ENCODE measurements around the gene COQ4.
A peak's percentile ranks its signal among the peaks of the same experiment; 100 is the strongest.
"Not testable (repeated sequence)": the region's sequence is repeated elsewhere in the genome, so short reads cannot be mapped to it uniquely, and the experiment has no call there.

COQ4 gene

DNA sequence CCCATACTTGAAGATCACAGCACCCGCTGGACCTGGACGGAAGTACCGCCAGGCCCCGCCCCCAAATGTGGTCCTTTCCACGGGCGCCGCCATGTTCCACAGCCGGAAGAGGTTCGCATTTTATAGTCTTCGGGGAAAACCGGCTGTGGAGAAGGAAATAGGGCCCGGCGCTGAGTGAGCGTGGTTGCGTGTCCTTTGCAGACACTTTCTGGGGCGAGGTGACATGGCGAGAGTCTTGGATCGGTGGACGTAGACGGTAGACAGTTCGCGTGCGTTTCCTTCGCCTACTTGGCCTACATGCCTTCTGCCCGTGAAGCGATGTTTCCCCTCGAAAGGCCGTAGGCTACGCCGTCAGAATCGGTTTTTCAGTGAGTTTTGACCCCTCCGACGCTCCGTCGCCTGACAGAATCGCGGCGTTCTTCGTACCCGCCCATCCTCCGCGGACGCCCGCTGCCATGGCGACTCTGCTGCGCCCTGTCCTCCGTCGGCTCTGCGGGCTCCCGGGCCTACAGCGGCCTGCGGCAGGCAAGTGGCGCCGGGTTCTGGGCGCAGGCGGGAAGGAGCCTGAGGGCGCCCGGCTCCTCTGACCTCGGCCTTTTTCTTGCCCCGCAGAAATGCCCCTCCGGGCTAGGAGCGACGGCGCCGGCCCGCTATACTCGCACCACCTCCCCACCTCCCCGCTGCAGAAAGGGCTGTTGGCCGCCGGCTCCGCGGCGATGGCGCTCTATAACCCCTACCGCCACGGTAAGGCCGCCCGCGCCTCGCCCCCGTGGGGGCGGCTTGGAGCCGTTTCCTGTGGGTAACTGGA, at the start of gene COQ4, which contains the start of gene TRUB2:
Gene COQ4, plus strand, starts transcription at position 436 of the 808 bp plus-strand sequence. Its CDS starts 20 bp downstream, at position 456.
Gene TRUB2, minus strand, starts transcription at position 44 of the 808 bp plus-strand sequence. Its CDS starts 39 bp downstream, at position 5.
- peak; percentile 97 for DNase-seq

DNA sequence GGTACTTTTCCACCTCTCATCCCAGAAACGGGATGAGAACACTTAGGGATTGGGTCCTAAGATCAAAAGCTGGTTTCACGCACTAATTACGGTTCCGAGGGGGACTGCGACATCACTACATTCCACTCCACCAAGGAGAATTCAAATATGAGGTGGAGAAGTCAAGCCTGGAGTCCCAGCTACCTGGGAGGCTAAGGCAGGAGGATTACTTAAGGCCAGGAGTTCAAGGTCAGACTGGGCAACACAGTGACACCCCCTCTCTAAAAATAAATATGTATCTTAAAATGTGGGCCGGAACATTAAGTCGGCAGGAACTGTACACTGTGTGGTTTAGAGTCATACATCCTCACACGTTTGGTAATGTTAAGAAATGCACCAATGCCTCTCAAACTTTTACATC, 48.4 kb upstream of the COQ4 start:
- DNase-seq: no peak

DNA sequence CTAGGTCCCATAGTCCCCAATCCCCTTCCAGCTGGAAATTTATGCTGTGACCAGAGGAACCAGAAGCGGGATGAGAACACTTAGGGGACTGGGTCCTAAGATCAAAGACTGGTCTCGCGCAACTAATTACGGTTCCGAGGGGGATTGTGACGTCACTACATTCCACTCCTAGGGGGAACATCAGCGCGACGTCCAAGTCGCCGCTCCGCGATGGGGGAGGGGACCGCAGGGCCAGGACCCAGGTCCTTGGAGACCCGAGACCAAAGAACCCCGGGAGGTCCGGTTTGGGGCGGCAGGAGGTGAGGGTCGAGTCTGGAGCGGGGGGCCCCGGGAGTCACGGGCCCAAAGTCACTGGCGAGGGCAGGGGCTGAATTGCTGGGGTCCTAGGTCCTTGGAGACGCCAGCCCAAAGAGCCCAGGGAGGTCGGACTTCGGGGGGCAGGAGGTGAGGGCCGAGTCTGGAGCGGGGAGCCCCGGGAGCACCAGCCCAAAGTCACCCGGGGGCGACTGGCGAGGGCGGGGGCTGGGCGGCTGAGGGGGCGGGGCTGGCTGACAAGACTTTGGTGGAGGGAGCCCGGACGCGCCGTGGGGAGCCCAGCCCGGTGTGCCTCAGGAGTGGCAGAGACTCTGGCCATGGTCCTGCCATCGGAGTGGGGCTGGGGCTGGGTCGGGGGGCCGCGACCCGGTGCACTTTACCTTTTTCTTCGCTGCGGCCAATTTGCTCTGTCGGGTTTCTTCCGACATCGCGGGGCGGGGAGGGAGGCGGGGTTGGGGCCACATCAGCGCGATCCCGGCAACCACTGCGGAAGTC, 47.2 kb upstream of the COQ4 start, which contains the start of gene GOLGA2:
Gene GOLGA2, minus strand, starts transcription at position 810 of the 810 bp plus-strand sequence. Its CDS starts 31 bp downstream, at position 779.
- DNase-seq: no peak

DNA sequence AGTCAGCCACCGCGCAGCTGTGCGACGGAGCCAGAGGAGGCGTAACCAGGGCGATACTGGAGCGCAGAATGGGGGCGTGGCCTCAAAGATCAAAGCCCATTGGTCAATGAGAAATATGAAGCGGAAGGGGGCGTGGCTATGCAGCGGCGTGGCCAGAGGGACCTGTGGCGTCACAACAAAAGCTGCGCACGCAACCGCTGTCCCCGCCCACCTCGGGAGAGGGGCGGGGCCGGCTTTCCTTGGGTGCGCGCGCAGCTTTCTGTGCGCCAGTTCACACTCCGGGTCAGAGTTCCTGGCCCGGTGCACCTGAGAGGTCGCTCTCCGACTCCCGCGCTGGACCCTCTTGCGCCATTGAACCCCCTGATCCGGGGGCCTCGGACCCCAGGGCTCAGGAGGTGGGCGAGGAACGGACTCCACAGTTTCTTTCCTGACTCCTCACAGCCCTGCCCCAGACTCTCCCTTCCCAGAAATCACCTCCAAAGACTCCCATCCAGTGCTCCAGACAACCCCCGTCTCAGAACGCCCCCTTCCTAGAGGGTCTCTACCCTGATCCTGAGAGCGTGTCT, 46.5 kb upstream of the COQ4 start, which contains the start of gene SWI5:
Gene SWI5, plus strand, starts transcription at position 269 of the 566 bp plus-strand sequence.
- DNase-seq: peak; percentile 100

DNA sequence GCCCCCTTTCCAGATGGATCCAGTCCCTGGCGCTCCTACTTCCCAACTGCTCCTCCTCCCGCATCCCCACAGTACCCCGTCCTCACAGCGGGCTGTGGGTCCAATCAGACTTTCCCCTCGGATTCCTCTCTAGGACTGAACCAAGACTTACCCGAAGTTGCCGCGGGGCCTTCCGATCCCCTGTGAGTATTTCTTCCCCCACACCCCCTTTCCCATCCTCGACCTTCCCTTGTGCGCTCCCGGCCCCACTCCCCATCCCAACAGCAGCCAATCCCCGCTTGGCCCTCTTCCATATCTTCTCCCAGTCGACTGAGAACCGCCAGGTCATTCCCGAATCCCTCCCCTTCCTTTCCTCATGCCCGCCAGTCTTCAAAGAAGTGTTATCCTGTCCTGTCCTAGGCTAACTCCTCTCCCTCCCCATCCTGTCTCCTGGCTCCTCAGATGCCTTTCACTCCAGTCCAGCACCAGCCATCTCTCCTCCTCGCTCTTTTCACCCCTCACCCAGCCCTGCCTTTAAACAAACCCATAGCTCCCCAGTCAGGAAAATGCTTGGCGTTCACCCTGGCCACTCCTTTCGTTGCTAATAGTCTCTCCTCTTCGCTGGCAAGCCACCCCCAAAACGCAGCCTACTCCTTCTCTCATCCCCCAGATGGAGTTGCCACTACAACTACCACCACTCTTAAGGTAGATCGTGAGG, 45.9 kb upstream of the COQ4 start:
- DNase-seq: peak; percentile 22

DNA sequence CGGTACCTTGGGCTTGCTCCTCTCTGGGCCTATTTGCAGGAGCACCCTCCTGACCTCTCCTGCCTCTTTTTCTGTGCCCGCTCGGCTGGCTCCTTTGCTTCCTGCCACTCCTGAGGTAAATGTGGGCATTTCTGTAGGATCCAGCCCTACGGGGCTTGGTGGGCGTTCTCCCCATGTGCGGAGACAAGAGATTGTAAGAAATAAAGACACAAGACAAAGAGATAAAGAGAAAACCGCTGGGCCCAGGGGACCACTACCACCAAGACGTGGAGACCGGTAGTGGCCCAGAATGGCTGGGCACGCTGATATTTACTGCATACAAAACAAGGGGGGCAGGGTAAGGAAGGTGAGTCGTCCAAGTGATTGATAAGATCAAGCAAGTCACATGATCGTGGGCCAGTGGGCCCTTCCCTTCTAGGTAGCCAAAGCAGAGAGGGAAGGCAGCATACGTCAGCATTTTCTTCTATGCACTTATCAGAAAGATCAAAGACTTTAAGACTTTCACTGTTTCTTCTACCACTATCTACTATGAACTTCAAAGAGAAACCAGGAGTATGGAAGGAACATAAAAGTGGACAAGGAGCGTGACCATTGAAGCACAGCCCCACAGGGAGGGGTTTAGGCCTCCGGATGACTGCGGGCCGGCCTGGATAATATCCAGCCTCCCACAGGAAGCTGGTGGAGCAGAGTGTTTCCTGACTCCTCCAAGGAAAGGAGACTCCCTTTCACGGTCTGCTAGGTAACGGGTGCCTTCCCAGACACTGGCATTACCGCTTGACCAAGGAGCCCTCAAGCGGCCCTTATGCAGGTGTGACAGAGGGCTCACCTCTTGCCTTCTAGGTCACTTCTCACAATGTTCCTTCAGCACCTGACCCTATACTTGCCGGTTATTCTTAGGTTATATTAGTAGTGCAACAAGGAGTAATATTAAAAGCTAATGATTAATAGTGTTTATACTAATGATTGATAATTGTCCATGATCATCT, 43.3 kb upstream of the COQ4 start:
- DNase-seq: not testable (repeated sequence)

DNA sequence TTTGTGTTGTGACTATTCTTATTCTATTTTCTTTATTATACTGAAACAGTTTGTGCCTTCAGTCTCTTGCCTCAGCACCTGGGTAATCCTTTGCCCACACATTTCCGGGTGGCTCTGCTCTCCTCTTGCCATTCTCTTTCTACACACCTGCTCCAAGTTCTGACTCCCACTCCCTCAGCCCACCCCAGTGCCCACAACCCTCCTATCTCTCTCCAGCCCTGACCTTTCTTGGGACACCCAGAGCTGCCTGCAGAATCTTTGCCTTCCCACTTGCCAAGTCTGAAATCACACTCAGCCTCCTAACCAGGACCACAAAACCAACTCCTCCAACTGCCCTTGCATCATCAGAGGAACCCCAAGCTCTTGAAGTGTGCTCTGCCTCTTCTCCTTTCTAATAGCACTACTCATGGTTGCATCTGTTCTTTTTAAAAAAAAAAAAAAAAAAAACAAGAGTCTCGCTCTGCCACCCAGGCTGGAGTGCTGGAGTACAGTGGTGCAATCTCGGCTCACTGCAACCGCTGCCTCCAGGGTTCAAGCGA, 42.5 kb upstream of the COQ4 start:
- DNase-seq: no peak

DNA sequence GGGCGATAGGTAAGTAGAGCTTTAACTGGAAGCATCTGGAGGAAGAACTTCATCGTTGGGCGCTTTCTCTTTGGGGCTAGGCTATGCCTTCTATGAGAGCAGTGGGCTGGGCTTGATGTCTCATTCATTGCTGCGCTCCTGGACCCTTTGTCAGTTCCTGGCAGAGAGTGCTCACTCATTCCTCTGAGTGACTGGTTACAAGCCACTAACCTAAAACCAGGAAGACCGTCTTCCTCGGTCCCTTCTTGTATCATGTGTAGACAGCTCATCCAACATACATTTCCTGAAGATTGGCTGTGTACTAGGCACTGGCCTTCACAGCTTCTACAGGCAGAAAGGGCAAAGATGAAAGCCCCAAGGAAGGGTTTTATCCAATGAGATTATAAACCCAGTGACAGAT, 40.1 kb upstream of the COQ4 start:
- DNase-seq: no peak

DNA sequence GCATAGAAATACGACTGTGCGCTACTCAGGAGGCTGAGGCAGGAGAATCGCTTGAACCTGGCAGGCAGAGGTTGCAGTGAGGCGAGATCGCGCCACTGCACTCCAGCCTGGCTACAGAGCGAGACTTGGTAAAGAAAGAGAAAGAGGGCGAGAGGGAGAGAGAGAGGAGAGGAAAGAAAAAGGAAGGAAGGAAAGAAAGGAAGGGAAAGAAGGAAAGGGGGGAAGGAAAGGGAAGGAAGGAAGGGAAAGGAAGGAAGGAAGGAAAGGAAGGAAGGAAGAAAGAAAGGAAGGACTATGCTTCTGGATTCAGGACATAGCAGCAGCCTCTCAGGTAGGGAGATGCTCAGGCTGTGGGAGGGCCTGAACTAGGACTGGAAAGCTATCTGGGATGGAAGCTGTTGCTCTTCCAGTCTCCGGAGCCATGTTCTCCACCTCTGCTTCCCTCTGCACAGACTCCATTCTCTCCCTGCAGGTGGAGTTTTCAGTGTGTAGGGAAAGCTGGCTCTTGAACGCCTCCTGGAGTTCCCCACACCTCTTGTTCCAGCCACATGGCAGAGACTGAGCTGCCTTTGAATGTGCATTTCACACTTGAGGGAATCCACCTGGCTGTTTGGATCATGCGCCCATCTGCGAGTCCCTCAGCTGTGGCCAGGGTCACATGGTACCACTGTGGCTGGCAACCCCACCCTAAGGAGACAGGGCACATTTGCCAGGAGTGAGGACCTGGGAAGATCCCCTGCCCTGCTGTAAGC, 37.4 kb upstream of the COQ4 start:
- DNase-seq: no peak

DNA sequence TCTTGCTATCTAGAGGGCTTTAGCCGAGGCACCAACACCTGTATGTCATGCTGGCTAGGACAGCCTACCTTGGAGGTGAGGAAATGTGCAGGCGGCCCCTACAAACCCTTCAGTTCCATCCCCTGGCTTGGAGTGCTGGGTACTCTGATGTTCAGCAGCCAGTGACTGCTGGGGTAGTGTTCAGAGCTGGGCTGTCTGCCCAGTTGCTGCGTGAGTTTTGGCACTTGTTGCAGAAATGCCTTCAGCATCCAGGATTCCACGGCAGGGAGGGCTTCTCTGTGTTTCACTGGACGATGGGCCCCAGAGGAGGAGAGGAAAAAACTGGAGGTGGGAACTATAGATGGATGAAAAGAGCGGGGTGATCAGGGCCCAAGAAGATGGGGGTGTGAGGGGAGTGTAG, 36.2 kb upstream of the COQ4 start:
- DNase-seq: no peak

DNA sequence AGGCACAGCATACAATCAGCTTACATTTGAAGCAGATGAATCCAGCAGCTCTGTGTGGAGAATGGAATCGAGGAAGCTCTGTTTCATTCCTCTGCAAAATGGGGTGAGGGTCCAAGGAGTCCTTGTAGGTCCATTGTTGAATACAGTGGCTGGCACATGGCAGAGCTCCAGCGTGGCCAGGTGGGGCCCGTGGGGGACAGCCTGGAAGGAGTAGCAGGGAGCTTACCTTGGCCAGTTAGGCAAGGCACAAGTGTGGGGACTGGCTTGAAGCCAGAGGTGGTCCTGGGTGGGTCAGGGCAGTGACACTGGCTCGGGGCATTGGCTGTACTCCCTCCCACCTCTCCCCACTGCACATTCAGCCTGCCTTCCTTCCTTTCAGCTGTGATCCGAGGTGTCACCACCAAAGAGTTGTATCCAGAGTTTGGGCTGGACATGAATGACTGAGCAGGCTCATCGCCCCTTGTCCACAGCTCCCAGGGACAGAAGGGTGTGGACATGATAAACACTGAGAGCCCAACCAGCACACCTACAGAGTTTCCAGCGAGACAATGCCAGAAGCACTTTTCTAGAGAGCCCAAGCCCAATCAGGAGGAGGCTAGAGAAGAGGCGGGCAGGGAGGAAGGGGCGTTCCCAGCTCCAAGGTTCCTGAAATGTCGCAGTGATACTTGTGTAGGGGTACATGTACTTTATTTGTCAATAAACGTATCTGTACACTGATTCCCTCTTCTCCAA, 34.2 kb upstream of the COQ4 start:
- DNase-seq: no peak

DNA sequence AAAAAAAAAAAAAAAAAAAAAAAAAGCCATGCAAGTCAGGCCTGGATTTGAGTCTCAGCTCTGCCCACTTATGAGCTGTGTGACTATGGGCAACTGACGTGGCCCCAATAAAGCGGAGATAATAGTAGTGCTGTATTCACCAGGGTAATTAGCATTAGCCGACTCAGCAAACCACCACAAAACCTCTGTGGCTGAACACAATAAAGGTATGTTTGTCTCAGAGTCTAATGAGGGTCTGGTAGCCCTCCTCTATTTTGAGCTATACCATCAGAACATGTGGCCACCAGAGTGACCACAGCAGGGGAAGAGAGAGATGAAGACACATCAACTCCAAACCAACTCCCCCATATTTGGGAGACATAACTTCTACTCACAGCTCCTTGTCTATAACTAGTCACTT, 30.6 kb upstream of the COQ4 start:
- no peak for DNase-seq

DNA sequence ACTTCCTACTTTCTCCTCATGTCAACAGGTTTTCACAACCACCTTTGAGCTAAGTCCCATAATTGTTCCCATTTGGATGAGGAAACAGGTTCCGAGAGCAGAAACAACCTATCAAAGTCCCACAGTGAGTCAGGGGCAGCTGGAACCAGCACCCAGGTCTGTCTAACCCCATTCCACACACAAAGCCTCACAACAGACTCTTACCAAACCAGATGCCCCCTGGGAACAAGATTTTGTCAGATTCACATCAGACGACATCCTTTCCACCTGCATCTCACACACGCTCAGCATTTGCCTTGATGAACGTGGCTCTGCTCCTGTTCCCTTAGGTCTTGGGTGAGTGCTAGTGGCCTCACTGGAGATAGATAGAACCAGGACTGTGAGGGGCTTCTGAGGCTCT, 29.5 kb upstream of the COQ4 start:
- DNase-seq: no peak

DNA sequence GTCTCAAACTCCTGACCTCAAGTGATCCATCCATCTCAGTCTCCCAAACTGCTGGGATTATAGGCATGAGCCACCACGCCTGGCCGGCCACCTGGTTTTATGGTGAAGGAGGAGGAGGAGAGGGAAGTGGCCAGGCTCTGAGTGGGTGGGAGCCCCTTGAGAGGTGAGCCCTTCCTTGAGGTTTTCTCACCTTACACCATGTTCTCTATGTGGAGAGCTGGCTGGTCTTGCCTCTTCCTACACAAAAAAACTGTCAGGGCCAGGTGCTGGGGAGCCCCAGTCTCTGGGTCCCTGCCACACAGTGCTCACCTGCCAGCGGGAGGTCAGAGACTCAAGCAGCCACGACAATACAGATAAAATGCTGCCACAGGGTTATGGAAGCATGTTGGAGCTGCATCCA, 28.5 kb upstream of the COQ4 start:
- no peak for DNase-seq

DNA sequence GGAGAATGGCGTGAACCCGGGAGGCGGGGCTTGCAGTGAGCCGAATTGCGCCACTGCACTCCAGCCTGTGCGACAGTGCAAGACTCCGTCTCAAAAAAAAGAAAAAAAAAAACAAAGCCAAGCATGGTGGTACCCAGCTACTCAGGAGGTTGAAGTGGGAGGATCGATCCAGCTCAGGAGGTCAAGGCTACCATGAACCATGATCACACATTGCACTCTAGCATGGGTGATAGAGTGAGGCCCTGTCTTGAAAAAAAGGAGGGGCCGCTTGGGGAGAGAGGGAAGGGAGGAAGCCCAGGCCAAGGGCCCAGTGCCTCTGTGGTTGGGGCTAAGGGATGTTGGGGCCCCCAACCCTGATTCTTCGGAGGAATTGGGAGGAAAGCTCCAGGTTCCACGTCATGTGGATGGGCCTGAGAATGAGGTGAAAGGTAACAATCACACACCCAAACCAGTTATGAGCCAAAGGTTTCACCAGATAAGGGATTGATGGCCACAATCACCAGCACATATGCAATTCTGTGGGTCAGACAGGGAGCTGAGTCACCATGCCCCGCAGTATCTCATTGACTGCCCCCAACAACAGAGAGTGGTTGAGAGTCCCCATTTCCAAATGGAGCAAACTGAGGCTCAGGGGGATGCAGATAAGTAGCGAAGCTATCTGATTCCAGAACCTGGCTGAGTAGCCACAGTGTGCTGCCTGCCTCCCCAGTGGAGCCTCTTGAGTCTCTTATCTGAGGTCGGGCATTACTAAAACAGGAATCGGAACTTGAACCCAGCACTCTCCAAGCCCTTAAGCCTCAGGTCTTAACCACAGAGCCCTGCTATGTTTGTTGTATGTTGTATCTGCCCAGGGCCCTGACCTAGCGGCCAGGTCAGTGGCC, 26.1 kb upstream of the COQ4 start:
- DNase-seq: no peak

DNA sequence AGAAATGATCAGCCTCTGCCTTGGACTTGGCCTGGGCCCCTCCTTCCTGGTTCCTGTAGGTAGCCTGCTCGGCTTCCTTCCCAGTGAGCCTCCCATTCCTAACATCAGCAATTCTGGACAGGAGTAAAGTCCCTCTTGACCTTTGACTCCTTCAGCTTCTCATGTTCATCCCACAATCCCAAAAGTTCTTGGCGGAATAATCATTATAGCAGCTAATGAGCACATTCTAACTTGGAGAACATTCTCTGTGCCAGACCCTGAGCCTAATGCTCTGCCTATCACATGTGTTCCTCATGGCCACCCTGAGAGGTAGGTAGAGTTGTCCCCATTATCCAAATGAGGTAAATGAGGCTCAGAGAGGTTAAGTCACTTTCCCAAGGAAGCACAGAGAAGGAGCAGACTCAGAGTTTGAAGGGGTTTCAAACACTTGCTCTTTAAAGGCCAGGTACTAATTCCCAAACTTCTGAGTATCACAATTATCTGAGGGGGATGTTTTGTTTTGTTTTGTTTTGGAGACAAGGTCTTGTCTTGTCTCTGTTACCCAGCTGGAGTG, 25.3 kb upstream of the COQ4 start:
- no peak for DNase-seq

DNA sequence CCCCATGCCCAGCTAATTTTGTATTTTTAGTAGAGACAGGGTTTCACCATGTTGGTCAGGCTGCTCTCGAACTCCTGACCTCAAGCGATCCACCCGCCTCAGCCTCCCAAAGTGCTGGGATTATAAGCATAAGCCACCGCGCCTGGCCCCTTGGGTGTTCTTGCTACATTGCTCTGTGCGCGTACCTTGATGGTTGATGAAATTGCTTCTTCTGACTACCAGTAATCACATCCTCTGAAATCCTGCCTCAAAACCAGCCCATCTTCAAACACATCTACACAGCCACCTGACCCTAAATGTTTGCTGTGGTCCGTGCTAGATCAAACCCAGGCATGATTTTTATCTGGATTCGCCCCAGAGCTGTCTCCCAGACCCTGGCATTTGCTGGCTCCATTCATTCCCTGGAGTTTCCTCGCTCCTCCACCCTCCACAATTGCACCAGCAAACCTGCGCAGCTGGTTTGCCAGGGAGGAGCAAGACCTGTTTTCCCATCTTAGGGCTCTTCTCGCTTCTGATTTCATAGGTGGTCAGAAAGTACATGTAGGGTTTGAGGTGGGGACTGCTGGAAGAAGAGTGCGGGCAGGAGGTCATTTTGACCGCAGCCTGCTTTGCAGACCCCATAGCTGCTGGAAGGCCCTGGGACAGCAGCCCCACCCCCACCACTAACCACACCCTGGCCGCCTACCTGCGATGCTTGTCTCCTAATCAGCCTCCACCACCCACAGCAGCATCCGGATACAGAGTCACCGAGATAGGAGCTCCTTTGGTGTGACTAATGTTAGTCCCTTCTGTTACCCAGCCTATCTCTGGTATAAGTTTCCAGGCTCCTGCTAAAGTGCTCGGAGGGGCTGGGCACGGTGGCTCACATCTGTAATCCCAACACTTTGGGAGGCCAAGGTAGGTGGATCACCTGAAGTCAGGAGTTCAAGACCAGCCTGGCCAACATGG, 23.8 kb upstream of the COQ4 start:
- DNase-seq: no peak

Measured in NCI-H1092 treated with DMSO at 0.1 percent for 48 hours (cell line).